ENCODE data around the gene D2HGDH. TPM values are rescaled to one million over a fixed set of nuclear protein-coding genes. Genes with fewer than 3 reads are reported as not detected.
"Not testable (repeated sequence)": the region's sequence is repeated elsewhere in the genome, so short reads cannot be mapped to it uniquely, and the experiment has no call there.

Gene D2HGDH
- total RNA-seq, 1 donor from 2014 or later, result 34.8 TPM

DNA sequence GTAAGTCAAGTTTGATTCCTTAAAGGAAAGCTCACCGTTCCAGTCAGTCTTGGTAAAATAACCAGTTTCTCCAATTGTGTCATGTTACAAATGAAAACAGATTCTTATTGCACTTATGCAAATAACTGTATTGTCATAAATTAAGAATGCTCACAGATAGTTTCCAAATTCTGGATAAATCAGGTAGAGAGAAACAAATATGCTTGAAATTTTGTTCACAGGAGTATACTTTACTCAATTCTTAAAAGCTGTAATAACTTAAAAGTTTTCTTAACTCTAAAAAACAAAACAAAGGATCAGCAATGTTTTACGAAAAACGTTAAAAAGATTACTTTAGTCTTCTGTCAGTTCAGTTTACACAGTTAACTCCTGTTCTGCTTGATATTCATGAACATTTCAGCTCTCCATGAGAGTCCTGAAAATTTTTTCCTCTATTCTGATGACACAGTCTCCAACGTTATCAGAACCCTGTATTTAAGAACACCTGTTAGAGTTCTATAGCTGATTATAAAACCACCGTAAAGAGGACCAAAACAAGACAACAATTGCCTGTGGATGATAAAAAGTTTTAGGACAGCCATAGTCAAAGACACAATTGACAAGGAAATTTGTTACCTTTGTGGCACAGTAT is 46.6 kb downstream of the D2HGDH start:
- no peak overlapping the region for H3K4me3 Mint-ChIP-seq (ENCODE audit: low read depth)
- TF ChIP-seq, protein P1, sequence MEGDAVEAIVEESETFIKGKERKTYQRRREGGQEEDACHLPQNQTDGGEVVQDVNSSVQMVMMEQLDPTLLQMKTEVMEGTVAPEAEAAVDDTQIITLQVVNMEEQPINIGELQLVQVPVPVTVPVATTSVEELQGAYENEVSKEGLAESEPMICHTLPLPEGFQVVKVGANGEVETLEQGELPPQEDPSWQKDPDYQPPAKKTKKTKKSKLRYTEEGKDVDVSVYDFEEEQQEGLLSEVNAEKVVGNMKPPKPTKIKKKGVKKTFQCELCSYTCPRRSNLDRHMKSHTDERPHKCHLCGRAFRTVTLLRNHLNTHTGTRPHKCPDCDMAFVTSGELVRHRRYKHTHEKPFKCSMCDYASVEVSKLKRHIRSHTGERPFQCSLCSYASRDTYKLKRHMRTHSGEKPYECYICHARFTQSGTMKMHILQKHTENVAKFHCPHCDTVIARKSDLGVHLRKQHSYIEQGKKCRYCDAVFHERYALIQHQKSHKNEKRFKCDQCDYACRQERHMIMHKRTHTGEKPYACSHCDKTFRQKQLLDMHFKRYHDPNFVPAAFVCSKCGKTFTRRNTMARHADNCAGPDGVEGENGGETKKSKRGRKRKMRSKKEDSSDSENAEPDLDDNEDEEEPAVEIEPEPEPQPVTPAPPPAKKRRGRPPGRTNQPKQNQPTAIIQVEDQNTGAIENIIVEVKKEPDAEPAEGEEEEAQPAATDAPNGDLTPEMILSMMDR (IDR thresholded peaks at IDR 0.05; ENCODE audit: unreplicated experiment), result no peak
- no peak for DNase-seq (ENCODE audit: low spot score, unreplicated experiment)
- H3K9me3 Mint-ChIP-seq (ENCODE audit: low read depth), result peaks cover 6% of the 10 kb centered on the region
- no peaks in the 10 kb centered on the region for H3K27me3 Mint-ChIP-seq
- H3K36me3 Mint-ChIP-seq (ENCODE audit: insufficient read depth), result peaks cover 1% of the 10 kb centered on the region
- H3K4me1 Mint-ChIP-seq (ENCODE audit: low read depth), result no peaks in the 10 kb centered on the region
- H3K27ac Mint-ChIP-seq, result no peak overlapping the region

DNA sequence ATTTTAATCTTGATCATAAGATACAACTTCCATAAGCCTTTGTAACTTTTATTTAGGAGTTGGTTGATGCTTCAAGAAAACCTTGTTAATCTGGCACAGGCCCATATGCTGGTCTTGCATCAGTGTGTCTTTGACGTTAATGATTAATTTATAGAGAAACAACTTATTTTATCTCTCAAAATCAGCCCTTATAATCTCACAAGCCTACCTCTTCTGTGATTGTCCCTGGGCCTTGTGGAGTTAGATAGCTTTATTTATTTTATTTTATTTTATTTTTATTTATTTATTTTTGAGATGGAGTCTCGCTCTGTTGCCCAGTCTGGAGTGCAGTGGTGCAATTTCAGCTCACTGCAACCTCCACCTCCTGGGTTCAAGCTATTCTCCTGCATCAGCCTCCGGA is 47.6 kb downstream of the D2HGDH start:
- H3K27me3 Mint-ChIP-seq; H3K36me3 Mint-ChIP-seq (ENCODE audit: insufficient read depth); H3K9me3 Mint-ChIP-seq (ENCODE audit: low read depth); DNase-seq (ENCODE audit: low spot score, unreplicated experiment); H3K27ac Mint-ChIP-seq; H3K4me1 Mint-ChIP-seq (ENCODE audit: low read depth); H3K4me3 Mint-ChIP-seq (ENCODE audit: low read depth): not testable (repeated sequence)

DNA sequence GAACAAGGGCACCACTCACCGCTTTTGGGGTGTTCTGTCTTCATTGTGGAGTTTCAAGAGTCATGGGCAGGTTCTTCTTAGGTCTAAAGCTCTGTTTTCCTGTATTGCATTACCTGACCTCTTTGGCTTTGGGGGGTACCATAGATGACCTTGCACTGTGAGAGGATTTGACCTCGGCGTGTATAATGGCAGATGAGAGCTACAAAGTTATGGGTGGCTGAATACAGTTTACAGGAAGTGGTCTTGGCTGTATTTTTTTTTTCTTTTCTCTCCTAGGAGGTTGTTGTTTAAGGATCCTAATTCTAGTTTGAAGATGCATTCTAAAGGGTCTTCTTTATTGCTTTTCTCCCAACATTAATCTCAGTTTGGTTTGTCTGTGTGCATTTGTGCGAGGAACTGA is 53.7 kb downstream of the D2HGDH start:
- Mint-ChIP-seq H3K36me3 (ENCODE audit: insufficient read depth) (peaks cover under 1% of the 10 kb centered on the region), H3K4me1 (ENCODE audit: low read depth) (no peaks in the 10 kb centered on the region), H3K27ac (no peak overlapping the region), H3K9me3 (ENCODE audit: low read depth) (peaks cover 30% of the 10 kb centered on the region), H3K27me3 (no peaks in the 10 kb centered on the region), H3K4me3 (ENCODE audit: low read depth) (no peak overlapping the region)
- DNase-seq (ENCODE audit: low spot score, unreplicated experiment), result no peak
- TF ChIP-seq, protein P1 (IDR thresholded peaks at IDR 0.05; ENCODE audit: unreplicated experiment), result no peak

DNA sequence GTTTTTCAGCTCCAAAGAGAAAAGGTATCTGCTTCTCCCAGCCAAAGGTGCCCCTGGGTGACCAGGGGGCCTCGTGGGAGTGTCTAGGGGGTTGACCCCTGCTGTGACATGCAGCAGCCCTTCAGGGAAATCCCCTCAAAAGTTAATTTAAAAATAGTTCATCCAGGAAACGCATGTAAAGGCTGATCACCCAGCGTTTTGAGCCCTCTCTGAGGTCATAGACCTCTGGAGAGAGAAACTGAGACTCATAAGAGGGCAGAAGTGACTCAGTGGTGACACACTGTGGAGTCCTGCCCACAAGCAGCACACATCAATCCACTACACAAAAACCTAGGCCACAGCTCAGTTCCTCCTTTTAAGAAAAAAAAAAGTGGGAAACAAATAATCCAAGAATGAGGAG is 54.1 kb downstream of the D2HGDH start:
- no peaks in the 10 kb centered on the region for H3K4me1 Mint-ChIP-seq (ENCODE audit: low read depth)

DNA sequence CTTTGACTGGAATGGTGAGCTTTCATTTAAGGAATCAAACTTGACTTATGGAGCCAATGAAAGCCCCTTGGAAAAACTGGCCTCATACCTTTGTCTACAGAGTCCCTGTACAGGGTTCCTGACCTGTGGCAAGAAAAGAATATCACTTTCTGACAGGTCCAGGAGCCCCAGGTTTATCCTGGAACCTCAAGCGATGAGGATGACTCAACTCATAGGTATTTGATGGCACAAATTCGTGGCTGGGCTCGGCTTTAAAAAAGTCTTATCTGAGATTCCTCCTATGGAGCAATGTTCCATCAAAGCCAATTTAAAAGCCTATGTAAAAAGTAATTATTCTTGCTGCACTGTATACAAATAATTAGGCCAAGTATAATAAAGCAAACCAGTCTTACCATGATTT is 57.0 kb downstream of the D2HGDH start:
- DNase-seq (ENCODE audit: low spot score, unreplicated experiment); H3K36me3 Mint-ChIP-seq (ENCODE audit: insufficient read depth); H3K4me1 Mint-ChIP-seq (ENCODE audit: low read depth); H3K4me3 Mint-ChIP-seq (ENCODE audit: low read depth); H3K27me3 Mint-ChIP-seq; H3K27ac Mint-ChIP-seq: not testable (repeated sequence)
- H3K9me3 Mint-ChIP-seq (ENCODE audit: low read depth), result peaks cover 36% of the 10 kb centered on the region

More for the DNA sequence above, 54.1 kb downstream of the D2HGDH start:
- TF ChIP-seq, protein P1 (IDR thresholded peaks at IDR 0.05; ENCODE audit: unreplicated experiment), result no peak
- H3K4me3 Mint-ChIP-seq (ENCODE audit: low read depth), result no peak overlapping the region
- DNase-seq (ENCODE audit: low spot score, unreplicated experiment), result no peak
- H3K36me3 Mint-ChIP-seq (ENCODE audit: insufficient read depth), result no peaks in the 10 kb centered on the region
- peaks cover 33% of the 10 kb centered on the region for H3K9me3 Mint-ChIP-seq (ENCODE audit: low read depth)
- H3K27me3 Mint-ChIP-seq, result no peaks in the 10 kb centered on the region
- no peak overlapping the region for H3K27ac Mint-ChIP-seq

DNA sequence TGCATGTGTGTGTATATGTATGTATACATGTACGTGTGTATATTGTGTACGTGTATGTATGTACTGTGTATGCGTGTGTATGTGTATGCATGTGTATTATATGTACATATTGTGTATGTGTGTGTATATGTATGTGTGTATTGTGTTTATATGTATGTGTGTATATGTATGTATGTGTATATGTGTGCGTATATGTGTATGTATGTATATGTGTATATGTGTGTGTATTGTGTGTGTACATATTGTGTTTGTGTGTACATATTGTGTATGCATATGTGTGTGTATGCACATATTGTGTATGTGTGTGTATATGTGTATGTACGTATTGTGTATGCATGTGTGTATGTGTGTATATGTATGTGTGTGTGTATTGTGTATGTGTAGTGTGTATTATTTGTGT is 59.0 kb downstream of the D2HGDH start:
- Mint-ChIP-seq H3K27ac (no peak overlapping the region), H3K4me3 (ENCODE audit: low read depth) (no peak overlapping the region), H3K36me3 (ENCODE audit: insufficient read depth) (no peaks in the 10 kb centered on the region), H3K27me3 (peaks cover 2% of the 10 kb centered on the region), H3K4me1 (ENCODE audit: low read depth) (no peaks in the 10 kb centered on the region), H3K9me3 (ENCODE audit: low read depth) (peaks cover 27% of the 10 kb centered on the region)
- no peak for DNase-seq (ENCODE audit: low spot score, unreplicated experiment)
- TF ChIP-seq, protein P1 (IDR thresholded peaks at IDR 0.05; ENCODE audit: unreplicated experiment), result no peak

Data from progenitor cell of endocrine pancreas (in vitro differentiated cells).